GM12878 (cell line): ENCODE data around the gene ATF7.

ENCODE experiments used
- ATF3 ChIP-seq: IDR thresholded peaks from 2 replicates; pipeline ENCODE4 v1.6.1; 2011; ENCODE audit warnings: low read depth, mild to moderate bottlenecking, low read length, moderate library complexity, borderline replicate concordance; ENCODE audit errors: extremely low read depth
- CREB1 ChIP-seq: IDR thresholded peaks from 2 replicates; pipeline ENCODE4 v1.6.1; 2012; ENCODE audit warnings: low read depth, mild to moderate bottlenecking, inconsistent platforms
- CTCF ChIP-seq, 3 experiments: IDR thresholded peaks in 2 of 3; conservative IDR thresholded peaks in 1 of 3; 2 replicates each; pipeline ENCODE4 v1.5.1; 2011; ENCODE audit warnings: low read depth in 3 of 3, low read length in 3 of 3, mild to moderate bottlenecking in 3 of 3, control low read depth in 2 of 3, moderate library complexity in 2 of 3, inconsistent platforms in 1 of 3, mixed read lengths in 1 of 3; ENCODE audit not compliant: control insufficient read depth in 2 of 3, insufficient read depth in 1 of 3; ENCODE audit errors: extremely low read depth in 1 of 3
- EGR1 ChIP-seq, 2 experiments: IDR thresholded peaks; 1 replicate in 1 of 2; 2 replicates in 1 of 2; pipeline ENCODE4 v1.6.1; 2011 to 2012; ENCODE audit warnings: low read depth in 2 of 2, low read length in 2 of 2, borderline replicate concordance in 1 of 2, mild to moderate bottlenecking in 1 of 2, moderate library complexity in 1 of 2
- ELK1 ChIP-seq: IDR thresholded peaks from 2 replicates; pipeline ENCODE4 v1.6.1; 2012; ENCODE audit warnings: low read depth, low read length, improper control_type of control experiment
- EZH2 ChIP-seq: IDR thresholded peaks from 2 replicates; pipeline ENCODE4 v1.6.1; 2012; ENCODE audit warnings: low read depth, mild to moderate bottlenecking, control low read depth, inconsistent platforms, low read length, borderline replicate concordance; ENCODE audit not compliant: control insufficient read depth
- MXI1 ChIP-seq: fragments of 150-350 bp; IDR thresholded peaks from 2 replicates; pipeline ENCODE4 v1.6.1; 2011; ENCODE audit warnings: low read depth, mild to moderate bottlenecking, inconsistent platforms, low read length, improper control_type of control experiment
- MYB ChIP-seq: fragments of 150-350 bp; IDR thresholded peaks from 2 replicates; pipeline ENCODE4 v1.6.1; 2014; ENCODE audit warnings: mild to moderate bottlenecking, low read depth, low read length, borderline replicate concordance
- POLR2A ChIP-seq: IDR thresholded peaks from 2 replicates; pipeline ENCODE4 v1.6.1; 2011; ENCODE audit warnings: low read depth, mild to moderate bottlenecking, low read length
- RCOR1 ChIP-seq: conservative IDR thresholded peaks from 2 replicates; pipeline ENCODE4 v1.6.1; 2012; ENCODE audit warnings: low read depth, low read length, improper control_type of control experiment
- SIN3A ChIP-seq: IDR thresholded peaks from 2 replicates; pipeline ENCODE4 v1.6.1; 2012; ENCODE audit warnings: low read depth, low read length, improper control_type of control experiment

GRCh38 chr12:53592426-53592825, 33.8 kb downstream of the ATF7 start:
- TF ChIP-seq SIN3A, result no peak
- no peak for TF ChIP-seq CTCF (IDR thresholded peaks at IDR 0.05 in 2 of 3, conservative IDR thresholded peaks at IDR 0.05 in 1 of 3; ENCODE audit: control insufficient read depth in 2 of 3, extremely low read depth in 1 of 3, insufficient read depth in 1 of 3, low read depth in 3 of 3, low read length in 3 of 3)
- no peak for TF ChIP-seq ELK1
- TF ChIP-seq ATF3, result no peak
- no peak for TF ChIP-seq RCOR1
- TF ChIP-seq MYB, result no peak
- TF ChIP-seq EZH2, result no peak
- no peak for TF ChIP-seq CREB1
- no peak for TF ChIP-seq MXI1
- no peak for TF ChIP-seq EGR1 (IDR thresholded peaks at IDR 0.05; ENCODE audit: borderline replicate concordance in 1 of 2, low read depth in 2 of 2, low read length in 2 of 2)
- no peak for TF ChIP-seq POLR2A
